Measurements from ENCODE around the gene USP6NL.

DNA sequence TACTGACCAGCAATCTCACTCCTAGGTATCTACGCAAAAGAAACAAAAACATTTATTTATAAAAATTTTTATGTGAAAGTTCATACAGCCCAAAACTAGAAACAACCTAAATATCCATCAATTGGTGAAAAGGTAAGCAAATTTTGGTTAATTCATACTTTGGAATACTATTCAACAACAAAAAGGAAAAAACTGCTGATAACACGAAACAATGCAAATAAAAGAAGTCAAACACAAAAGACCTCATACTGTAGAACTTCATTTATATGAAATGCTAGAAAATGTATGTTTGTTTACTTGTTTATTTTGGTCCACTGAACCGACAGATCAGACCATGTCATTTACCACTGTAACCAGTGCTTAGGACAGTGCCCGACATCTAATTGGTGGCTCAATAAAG lies 60.3 kb downstream of the USP6NL start:
- TF ChIP-seq, protein P1, sequence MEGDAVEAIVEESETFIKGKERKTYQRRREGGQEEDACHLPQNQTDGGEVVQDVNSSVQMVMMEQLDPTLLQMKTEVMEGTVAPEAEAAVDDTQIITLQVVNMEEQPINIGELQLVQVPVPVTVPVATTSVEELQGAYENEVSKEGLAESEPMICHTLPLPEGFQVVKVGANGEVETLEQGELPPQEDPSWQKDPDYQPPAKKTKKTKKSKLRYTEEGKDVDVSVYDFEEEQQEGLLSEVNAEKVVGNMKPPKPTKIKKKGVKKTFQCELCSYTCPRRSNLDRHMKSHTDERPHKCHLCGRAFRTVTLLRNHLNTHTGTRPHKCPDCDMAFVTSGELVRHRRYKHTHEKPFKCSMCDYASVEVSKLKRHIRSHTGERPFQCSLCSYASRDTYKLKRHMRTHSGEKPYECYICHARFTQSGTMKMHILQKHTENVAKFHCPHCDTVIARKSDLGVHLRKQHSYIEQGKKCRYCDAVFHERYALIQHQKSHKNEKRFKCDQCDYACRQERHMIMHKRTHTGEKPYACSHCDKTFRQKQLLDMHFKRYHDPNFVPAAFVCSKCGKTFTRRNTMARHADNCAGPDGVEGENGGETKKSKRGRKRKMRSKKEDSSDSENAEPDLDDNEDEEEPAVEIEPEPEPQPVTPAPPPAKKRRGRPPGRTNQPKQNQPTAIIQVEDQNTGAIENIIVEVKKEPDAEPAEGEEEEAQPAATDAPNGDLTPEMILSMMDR (IDR thresholded peaks at IDR 0.05; ENCODE audit: control extremely low read depth in 1 of 3, insufficient read depth in 1 of 3, low read depth in 1 of 3, low read length in 3 of 3): no peak
- no peak for TF ChIP-seq SUZ12 (IDR thresholded peaks at IDR 0.05; ENCODE audit: low read length)
